HG03103 (cell line): ENCODE data around the gene NUDCD2.

Source experiments
- ATAC-seq: cut with Tn5 transposase; IDR thresholded peaks from one replicate; pipeline ENCODE4 v1.9.1; 2021; ENCODE audit warnings: low read depth; ENCODE audit not compliant: unreplicated experiment

Gene NUDCD2, protein sequence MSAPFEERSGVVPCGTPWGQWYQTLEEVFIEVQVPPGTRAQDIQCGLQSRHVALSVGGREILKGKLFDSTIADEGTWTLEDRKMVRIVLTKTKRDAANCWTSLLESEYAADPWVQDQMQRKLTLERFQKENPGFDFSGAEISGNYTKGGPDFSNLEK

GRCh38 chr5:163459819-163460561, at the start of gene NUDCD2:
Gene NUDCD2 (minus strand): TSS chr5:163460102. CDS start chr5:163460050, 52 bp downstream.
- peak; percentile 76 for ATAC-seq

DNA sequence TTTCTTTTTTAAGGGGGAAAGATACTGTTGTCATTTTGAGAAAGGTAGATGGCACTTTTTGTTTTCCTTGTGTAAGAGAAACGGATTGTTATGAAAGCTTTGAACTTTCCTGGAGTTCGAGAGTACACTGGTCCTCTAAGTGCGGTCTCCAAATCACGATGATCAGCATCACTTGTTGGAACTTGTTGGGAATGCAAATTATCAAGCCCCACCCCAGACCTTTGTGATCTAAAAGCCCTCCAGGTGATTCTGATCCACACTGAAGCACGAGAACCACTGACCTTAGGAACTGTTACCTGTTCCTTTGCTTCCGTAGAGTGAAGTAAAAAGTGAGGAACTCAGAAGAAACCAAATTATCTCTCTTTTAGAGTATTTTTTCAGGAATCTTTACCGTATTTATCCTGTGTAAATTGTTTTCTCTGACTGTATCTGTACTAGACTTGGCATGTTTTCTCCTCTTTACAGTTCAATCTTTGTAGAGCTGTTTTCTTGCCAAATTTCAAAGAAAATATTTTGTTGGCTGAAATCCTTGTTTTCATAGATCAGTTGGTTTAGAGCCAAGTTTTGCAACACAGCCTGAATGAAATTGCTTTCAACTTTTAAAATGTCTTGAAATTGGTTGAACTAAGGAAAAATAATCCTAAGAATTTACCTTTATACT, 49.5 kb upstream of the NUDCD2 start:
- ATAC-seq: no peak

- no peak for ATAC-seq
These were observed 48.9 kb upstream of the NUDCD2 start for GRCh38 chr5:163508753-163509152.

- no peak for ATAC-seq
These were observed 46.8 kb upstream of the NUDCD2 start for GRCh38 chr5:163506726-163507125.

DNA sequence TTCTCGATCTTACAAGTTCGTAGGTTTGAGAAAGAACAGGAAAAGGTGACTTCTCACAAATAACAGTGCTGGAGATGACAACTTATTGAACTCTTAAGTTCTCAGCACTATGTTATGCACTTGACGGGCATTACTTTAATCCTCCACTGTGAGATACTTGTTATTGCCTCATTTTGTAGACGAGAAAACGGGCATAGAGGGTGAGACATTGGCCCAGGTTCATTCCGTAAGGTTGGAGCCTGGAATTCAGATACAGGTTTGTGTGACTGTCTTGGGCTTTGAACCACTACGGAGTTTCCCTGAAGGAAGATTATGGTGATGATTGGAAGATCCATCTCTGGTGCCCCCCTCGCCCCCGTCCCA, 46.2 kb upstream of the NUDCD2 start:
- ATAC-seq: peak; percentile 6

GRCh38 chr5:163505368-163506094, 45.6 kb upstream of the NUDCD2 start, which contains the start of gene MAT2B:
Gene MAT2B (plus strand): TSS chr5:163505619. CDS start chr5:163505687, 68 bp downstream.
- ATAC-seq: peak; percentile 83

DNA sequence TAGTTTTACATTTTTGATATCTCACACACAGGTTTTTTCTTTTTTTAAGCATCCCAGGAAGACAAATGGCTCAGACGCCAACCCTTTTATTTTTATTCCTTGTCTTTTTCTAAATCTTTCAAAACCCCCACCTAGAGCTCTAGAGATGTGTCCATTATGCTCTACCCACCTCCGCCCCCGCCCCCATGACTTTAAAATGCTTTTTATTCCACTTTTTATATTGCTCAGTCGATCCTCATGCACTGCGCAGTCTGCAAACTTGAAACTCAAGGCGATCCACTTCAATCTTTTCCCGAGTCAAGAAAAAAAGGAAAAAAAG, 45.1 kb upstream of the NUDCD2 start:
- ATAC-seq: peak; percentile 1

DNA sequence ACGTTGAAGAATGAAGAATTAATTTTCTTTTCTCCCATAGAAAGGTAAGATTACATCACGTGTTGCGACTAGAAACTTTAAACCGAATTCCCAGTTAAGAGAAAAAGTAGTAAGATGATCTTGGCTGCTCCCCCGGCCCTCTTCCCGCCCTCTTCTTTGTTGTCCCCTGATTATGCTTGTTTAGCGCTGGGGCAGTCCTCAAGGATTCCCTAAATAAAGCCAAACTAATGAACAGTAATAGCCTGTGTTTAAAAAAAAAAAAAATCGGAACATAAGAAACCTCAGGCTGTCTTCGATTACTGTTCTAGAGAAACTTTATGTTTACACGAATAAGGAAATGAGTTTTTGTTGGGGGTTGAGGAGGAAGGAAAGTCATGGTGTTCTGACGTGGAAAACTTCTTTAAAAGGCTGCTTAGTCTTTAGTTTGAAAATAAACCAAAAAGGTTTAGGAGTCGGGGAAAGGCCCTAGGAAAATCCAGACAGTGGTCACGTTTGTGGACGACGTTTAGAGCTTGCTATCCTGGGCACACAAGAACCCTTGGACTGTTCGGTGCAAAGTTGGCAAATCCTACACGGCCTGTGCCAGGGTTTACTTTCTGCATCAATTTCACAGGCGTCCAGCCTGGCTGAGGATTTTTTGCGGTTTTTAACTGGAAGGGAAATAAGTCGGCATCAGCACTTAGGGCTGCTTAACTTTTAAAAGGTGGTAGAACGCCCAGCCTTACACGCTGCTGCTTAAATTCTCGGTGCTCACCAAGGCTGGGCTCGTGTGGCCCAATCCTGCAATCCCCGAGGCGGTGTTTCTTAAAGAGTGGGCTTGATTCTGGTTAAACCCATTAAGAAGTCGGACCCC, 44.4 kb upstream of the NUDCD2 start:
- ATAC-seq: no peak

DNA sequence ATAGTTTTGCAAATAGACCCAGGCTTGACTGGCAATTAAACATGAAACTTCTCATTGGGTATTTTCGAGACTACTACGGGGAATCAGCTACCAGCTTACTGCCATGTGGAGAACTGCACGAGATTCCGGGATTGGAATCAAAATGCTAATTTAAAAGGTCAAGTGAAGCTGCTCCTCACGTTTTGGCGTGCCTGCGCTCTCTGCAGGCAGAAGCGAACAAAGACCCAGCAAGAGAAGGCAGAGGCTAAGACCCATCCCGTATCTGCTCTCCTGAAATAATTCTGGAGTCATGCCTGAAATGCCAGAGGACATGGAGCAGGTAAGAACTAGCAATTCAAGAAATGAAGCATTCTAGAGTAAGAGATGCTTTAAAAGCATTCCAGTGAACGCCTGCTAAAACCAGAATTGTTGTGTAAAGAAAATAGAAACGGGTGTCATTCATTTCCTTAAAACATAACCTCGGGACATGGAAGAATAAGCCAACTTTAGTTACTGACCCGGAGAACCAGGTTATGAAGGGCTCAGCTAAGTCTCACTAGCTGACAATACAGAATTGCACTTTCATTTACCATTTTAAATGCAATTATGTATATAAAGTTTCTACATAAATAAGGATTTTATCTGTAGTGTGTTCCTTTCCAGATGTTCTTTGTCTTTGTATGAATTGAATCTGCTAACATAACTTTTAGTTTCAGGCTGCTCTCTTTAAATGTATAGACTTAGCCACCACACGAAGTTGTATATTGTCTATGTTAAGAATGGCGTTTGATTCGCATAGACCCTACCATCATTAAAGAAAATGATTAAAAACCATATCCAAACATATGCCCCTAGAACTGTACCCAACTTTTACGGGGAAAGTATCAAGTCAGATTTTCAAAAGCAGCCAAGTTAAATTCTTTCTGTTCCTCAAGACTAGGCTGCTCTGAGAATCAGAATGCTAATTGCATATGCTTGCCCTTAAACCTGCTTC, 43.5 kb upstream of the NUDCD2 start:
- no peak for ATAC-seq

- ATAC-seq: no peak
These were observed 42.6 kb upstream of the NUDCD2 start for GRCh38 chr5:163502521-163502920.

DNA sequence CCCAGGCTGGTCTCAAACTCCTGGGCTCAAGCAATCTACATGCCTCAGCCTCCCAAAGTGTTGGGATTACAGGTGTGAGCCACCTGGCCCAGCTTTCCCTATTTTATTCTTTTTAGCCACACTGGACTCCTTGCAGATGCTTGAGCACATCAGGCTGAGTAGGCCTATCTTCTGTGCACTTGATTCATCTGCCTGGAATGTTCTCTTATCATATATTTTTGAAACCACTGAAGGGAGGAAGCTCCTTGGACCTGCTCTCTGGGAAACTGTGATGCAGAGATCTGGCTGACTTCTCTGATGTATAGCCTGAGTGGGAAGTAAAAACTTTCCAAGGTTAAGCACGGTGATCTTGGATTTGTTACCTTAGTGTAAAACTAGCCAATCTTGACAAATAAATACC, 39.0 kb upstream of the NUDCD2 start:
- ATAC-seq: no peak

DNA sequence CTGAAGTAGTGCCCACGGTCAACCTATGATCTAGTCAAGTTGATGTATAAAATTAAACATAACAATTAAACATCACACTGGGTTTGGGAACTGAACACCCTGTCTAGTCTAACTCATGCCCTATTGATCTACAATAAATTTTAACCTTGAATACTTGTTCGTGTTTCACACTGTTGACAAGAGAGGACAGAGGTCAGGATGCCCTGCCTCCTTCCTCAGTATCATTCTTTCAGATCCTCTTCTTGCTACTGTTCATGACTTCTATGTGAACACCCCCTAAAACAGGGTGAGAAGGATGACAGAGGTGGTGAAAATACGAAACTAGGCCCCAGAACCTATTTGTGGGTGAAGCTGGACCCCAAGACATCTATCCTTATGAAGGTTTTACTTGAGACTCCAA, 37.4 kb upstream of the NUDCD2 start:
- ATAC-seq: no peak

DNA sequence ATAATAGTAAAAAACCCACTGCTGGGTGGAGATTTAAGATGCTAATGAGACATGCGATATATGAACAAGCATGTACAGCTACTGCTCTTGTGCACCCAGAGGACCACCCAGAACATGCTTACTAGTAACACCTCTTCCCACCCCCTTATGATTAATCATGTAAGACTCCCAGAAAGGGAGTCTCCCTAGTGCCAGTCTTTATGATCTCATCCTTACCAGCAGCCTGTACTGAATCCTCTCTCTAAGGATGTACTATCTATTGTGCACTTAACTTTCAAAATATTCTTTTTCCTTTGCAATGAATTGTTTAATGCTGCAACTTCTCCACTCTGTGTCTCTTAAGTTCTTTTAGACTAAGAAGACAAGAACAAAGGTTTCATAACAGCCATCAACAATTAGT, 36.4 kb upstream of the NUDCD2 start:
- no peak for ATAC-seq

GRCh38 chr5:163489745-163490075, 29.8 kb upstream of the NUDCD2 start:
- ATAC-seq: no peak

- ATAC-seq: no peak
These were observed 29.3 kb upstream of the NUDCD2 start for GRCh38 chr5:163489055-163489744.

DNA sequence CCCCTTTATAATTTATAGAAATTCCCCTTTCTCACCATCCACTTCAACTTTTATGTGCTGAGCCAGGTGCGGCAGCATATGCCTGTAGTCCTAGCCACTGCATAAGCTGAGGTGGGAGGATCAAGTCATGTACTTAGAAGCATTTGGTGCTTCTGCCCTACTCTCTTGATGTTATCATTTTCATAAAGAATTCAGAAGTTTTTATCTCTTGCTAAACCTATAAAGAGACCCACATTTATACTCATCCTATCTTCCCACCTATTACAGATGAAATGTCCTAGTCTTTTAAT, 19.0 kb upstream of the NUDCD2 start:
- ATAC-seq: no peak

DNA sequence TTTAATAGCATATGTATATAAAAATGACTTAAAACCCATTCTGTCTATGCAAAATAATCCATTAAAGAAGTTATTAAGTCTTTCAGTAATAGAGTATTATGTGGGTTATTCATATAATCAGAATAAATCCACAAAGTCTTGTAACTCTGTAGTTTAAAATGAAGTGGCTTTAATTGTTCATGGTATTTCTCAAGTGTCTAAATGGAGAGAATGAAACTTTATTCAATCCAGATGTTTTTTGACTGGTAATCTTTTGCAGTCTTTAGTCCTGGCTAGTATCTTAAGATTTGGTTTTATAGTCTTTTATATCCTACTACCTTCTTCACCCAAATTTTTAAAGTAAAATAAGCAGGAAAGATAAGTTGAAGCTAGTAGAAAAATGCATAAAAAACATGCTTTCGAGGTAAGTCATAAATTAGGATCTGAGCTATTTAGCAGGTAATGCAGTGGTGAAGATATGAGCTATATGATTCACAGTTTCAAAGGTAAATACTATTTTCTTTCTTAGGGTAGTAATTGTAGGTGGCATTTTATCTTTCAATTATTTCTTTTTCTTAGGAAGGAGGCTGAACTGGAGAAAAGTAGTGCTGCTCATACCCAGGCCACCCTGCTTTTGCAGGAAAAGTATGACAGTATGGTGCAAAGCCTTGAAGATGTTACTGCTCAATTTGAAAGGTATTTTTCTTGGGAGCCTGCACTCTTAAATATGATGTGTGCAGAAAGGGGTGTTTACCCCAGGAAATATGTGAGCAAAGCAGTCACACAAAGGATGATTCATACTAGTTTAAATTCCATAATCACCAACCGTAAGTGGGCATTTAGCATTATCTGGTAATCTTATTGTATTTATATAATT, 18.5 kb upstream of the NUDCD2 start:
- no peak for ATAC-seq

- no peak for ATAC-seq
These were observed 15.5 kb upstream of the NUDCD2 start for GRCh38 chr5:163475411-163475810.
